HG02623 (cell line): ENCODE measurements around the gene CYFIP1.

Source experiments
- ATAC-seq: cut with Tn5 transposase; IDR thresholded peaks from one replicate; pipeline ENCODE4 v1.9.1; 2021; ENCODE audit warnings: moderate library complexity; ENCODE audit not compliant: unreplicated experiment

Gene CYFIP1

GRCh38 chr15:22969489-22969888 lies 10.7 kb downstream of the CYFIP1 start:
- no peak for ATAC-seq

GRCh38 chr15:22968366-22968765 lies 11.8 kb downstream of the CYFIP1 start:
- ATAC-seq: no peak

GRCh38 chr15:22967084-22967770 lies 12.9 kb downstream of the CYFIP1 start:
- no peak for ATAC-seq

GRCh38 chr15:22966321-22967083 lies 13.7 kb downstream of the CYFIP1 start:
- no peak for ATAC-seq

- ATAC-seq: no peak
These were observed 16.5 kb downstream of the CYFIP1 start for GRCh38 chr15:22963641-22964040.

- ATAC-seq: no peak
These were observed 17.6 kb downstream of the CYFIP1 start for GRCh38 chr15:22962611-22963010.

- no peak for ATAC-seq
These were observed 18.4 kb downstream of the CYFIP1 start for GRCh38 chr15:22961762-22962161.

- ATAC-seq: no peak
These were observed 19.6 kb downstream of the CYFIP1 start for GRCh38 chr15:22960556-22960955.

- no peak for ATAC-seq
These were observed 20.0 kb downstream of the CYFIP1 start for GRCh38 chr15:22960126-22960525.

GRCh38 chr15:22959321-22960101 lies 20.7 kb downstream of the CYFIP1 start:
- ATAC-seq: no peak

- peak; percentile 60 for ATAC-seq
These were observed 21.5 kb downstream of the CYFIP1 start for GRCh38 chr15:22958487-22959280.

- no peak for ATAC-seq
These were observed 23.2 kb downstream of the CYFIP1 start for GRCh38 chr15:22956978-22957260.

GRCh38 chr15:22956257-22956977 lies 23.8 kb downstream of the CYFIP1 start:
- no peak for ATAC-seq

GRCh38 chr15:22955544-22956119 lies 24.5 kb downstream of the CYFIP1 start:
- ATAC-seq: no peak

GRCh38 chr15:22954798-22955543 lies 25.2 kb downstream of the CYFIP1 start:
- ATAC-seq: no peak

- ATAC-seq: no peak
These were observed 25.8 kb downstream of the CYFIP1 start for GRCh38 chr15:22954326-22954725.

- ATAC-seq: no peak
These were observed 27.2 kb downstream of the CYFIP1 start for GRCh38 chr15:22952796-22953579.

- no peak for ATAC-seq
These were observed 28.5 kb downstream of the CYFIP1 start for GRCh38 chr15:22951381-22952280.
